Trophoblast cell (in vitro differentiated cells and primary cell): ENCODE data around the gene DPH1.

Experiments
- DNase-seq, 2 donors: peaks; one replicate each; pipeline ENCODE4 v3.0.0-alpha.2; 2016
- H2AFZ ChIP-seq: 2 replicates; pipeline ENCODE4 v1.6.1; 2013; ENCODE audit warnings: low read length, moderate library complexity, mild to moderate bottlenecking; ENCODE audit not compliant: insufficient read depth, poor library complexity
- H2AK5ac ChIP-seq: 2 replicates; pipeline ENCODE4 v1.6.1; 2013; ENCODE audit warnings: mild to moderate bottlenecking, low read length
- H2BK120ac ChIP-seq: 2 replicates; pipeline ENCODE4 v1.6.1; 2013; ENCODE audit warnings: low read length, mild to moderate bottlenecking, moderate library complexity; ENCODE audit not compliant: insufficient read depth, poor library complexity
- H2BK12ac ChIP-seq: 2 replicates; pipeline ENCODE4 v1.6.1; 2013; ENCODE audit warnings: mild to moderate bottlenecking, low read length, moderate library complexity
- H2BK5ac ChIP-seq: 2 replicates; pipeline ENCODE4 v1.6.1; 2013; ENCODE audit warnings: low read length, low read depth, moderate library complexity, mild to moderate bottlenecking; ENCODE audit not compliant: poor library complexity
- H3K14ac ChIP-seq: 2 replicates; pipeline ENCODE4 v1.6.1; 2013; ENCODE audit warnings: mild to moderate bottlenecking, low read length
- H3K18ac ChIP-seq: 2 replicates; pipeline ENCODE4 v1.6.1; 2013; ENCODE audit warnings: mild to moderate bottlenecking, low read length
- H3K23ac ChIP-seq: 2 replicates; pipeline ENCODE4 v1.6.1; 2013; ENCODE audit warnings: low read length
- H3K27ac ChIP-seq: 2 replicates; pipeline ENCODE4 v1.5.1; 2013; ENCODE audit warnings: low read depth, mild to moderate bottlenecking, inconsistent platforms, low read length, moderate library complexity
- H3K27me3 ChIP-seq: 2 replicates; pipeline ENCODE4 v1.6.1; 2013; ENCODE audit warnings: inconsistent platforms, mild to moderate bottlenecking, low read length, moderate library complexity; ENCODE audit not compliant: insufficient read depth
- H3K36me3 ChIP-seq, 2 experiments: 1 replicate in 1 of 2; 2 replicates in 1 of 2; pipeline ENCODE4 v1.6.1; 2013; ENCODE audit warnings: low read length in 2 of 2, mild to moderate bottlenecking in 2 of 2, moderate library complexity in 1 of 2; ENCODE audit not compliant: insufficient read depth in 2 of 2, control insufficient read depth in 1 of 2
- H3K4ac ChIP-seq: 2 replicates; pipeline ENCODE4 v1.6.1; 2013; ENCODE audit warnings: low read depth, mild to moderate bottlenecking, low read length, moderate library complexity
- H3K4me1 ChIP-seq, 2 experiments: 1 replicate in 1 of 2; 2 replicates in 1 of 2; pipeline ENCODE4 v1.6.1; 2013; ENCODE audit warnings: low read length in 2 of 2, mild to moderate bottlenecking in 2 of 2, moderate library complexity in 1 of 2; ENCODE audit not compliant: insufficient read depth in 2 of 2, control insufficient read depth in 1 of 2
- H3K4me2 ChIP-seq: 2 replicates; pipeline ENCODE4 v1.6.1; 2013; ENCODE audit warnings: inconsistent platforms, mild to moderate bottlenecking, low read length, moderate library complexity
- H3K4me3 ChIP-seq: 2 replicates; pipeline ENCODE4 v1.5.1; 2013; ENCODE audit warnings: mild to moderate bottlenecking, low read depth, low read length, inconsistent platforms
- H3K79me1 ChIP-seq: one replicate; pipeline ENCODE4 v1.6.1; 2013; ENCODE audit warnings: low read length
- H3K79me2 ChIP-seq: 2 replicates; pipeline ENCODE4 v1.6.1; 2013; ENCODE audit warnings: low read length, mild to moderate bottlenecking; ENCODE audit not compliant: control insufficient read depth, insufficient read depth, poor library complexity
- H3K9ac ChIP-seq: 2 replicates; pipeline ENCODE4 v1.6.1; 2013; ENCODE audit warnings: mild to moderate bottlenecking, low read length
- H3K9me3 ChIP-seq: 2 replicates; pipeline ENCODE4 v1.6.1; 2013; ENCODE audit warnings: low read depth, mild to moderate bottlenecking, control low read depth, inconsistent platforms, low read length; ENCODE audit not compliant: insufficient read depth
- H4K12ac ChIP-seq: 2 replicates; pipeline ENCODE4 v1.6.1; 2013; ENCODE audit warnings: low read depth, mild to moderate bottlenecking, low read length, moderate library complexity
- H4K8ac ChIP-seq: 2 replicates; pipeline ENCODE4 v1.6.1; 2013; ENCODE audit warnings: low read depth, mild to moderate bottlenecking, low read length, moderate library complexity
- H4K91ac ChIP-seq: one replicate; pipeline ENCODE4 v1.6.1; 2013; ENCODE audit warnings: low read depth, mild to moderate bottlenecking, low read length, moderate library complexity
- WGBS: extraction: QIAGEN DNeasy Blood & Tissue Kit; methylation state at CpG from one replicate; pipeline ENCODE4 v1.1.7; 2013; ENCODE audit warnings: missing lambda C conversion rate; ENCODE audit not compliant: insufficient read length, insufficient coverage; ENCODE audit errors: extremely low coverage; 5-methylcytosine and 5-hydroxymethylcytosine counted together

The DPH1 gene

GRCh38 chr17:2071455-2072281 lies 41.7 kb downstream of the DPH1 start:
- H3K4me3 ChIP-seq, result no peak overlapping the region
- no peak overlapping the region for H3K9ac ChIP-seq
- H2AFZ ChIP-seq, result no peak overlapping the region
- H3K27ac ChIP-seq, result no peak overlapping the region
- H4K91ac ChIP-seq, result no peak overlapping the region
- H3K23ac ChIP-seq, result no peak overlapping the region
- no peak overlapping the region for H2BK120ac ChIP-seq
- H2BK12ac ChIP-seq, result peak overlapping the region; percentile 47
- H3K4me2 ChIP-seq, result no peak overlapping the region
- H3K27me3 ChIP-seq, result no peaks in the 10 kb centered on the region
- peak; percentile 46 to 58 for DNase-seq
- no peaks in the 10 kb centered on the region for H3K9me3 ChIP-seq
- H3K4me1 ChIP-seq, result peaks cover 41 to 47% of the 10 kb centered on the region in 2 experiments
- H4K12ac ChIP-seq, result no peak overlapping the region
- H4K8ac ChIP-seq, result peak overlapping the region; percentile 24
- no peak overlapping the region for H3K18ac ChIP-seq
- peaks cover 28% of the 10 kb centered on the region for H3K79me1 ChIP-seq
- no peak overlapping the region for H3K14ac ChIP-seq
- H3K36me3 ChIP-seq, result peaks cover 4 to 18% of the 10 kb centered on the region in 2 experiments
- WGBS, result no CpG with 5 or more reads among the region's 31 CpGs
- no peak overlapping the region for H2AK5ac ChIP-seq
- H3K79me2 ChIP-seq, result peaks cover 7% of the 10 kb centered on the region
- no peak overlapping the region for H3K4ac ChIP-seq
- H2BK5ac ChIP-seq, result no peak overlapping the region

- WGBS, result no CpG with 5 or more reads among the region's 10 CpGs
Observed at GRCh38 chr17:2074919-2075318, 45.0 kb downstream of the DPH1 start.

GRCh38 chr17:2075336-2076086 lies 45.6 kb downstream of the DPH1 start:
- Histone ChIP-seq H4K91ac (peak overlapping the region; percentile 74), H3K4me2 (no peak overlapping the region), H3K9ac (no peak overlapping the region), H4K12ac (no peak overlapping the region), H3K27me3 (no peaks in the 10 kb centered on the region), H3K23ac (no peak overlapping the region), H3K27ac (peak overlapping the region; percentile 65), H3K4ac (no peak overlapping the region), H2AK5ac (peak overlapping the region; percentile 34), H3K79me1 (peaks cover 19% of the 10 kb centered on the region), H3K36me3 (peaks cover 1 to 11% of the 10 kb centered on the region in 2 experiments), H4K8ac (peak overlapping the region; percentile 18), H2AFZ (no peak overlapping the region), H3K18ac (peak overlapping the region; percentile 35), H2BK5ac (peak overlapping the region; percentile 11), H2BK120ac (peak overlapping the region; percentile 49), H3K79me2 (no peaks in the 10 kb centered on the region), H3K4me3 (no peak overlapping the region), H3K14ac (peak overlapping the region; percentile 35), H3K9me3 (no peaks in the 10 kb centered on the region), H3K4me1 (peaks cover 32 to 36% of the 10 kb centered on the region in 2 experiments), H2BK12ac (peak overlapping the region; percentile 19)
- peak in 1 of 2 donors; percentile 15 for DNase-seq
- WGBS, result no CpG with 5 or more reads among the region's 13 CpGs

More at GRCh38 chr17:2074919-2075318, 45.0 kb downstream of the DPH1 start:
- H3K4ac ChIP-seq, result peak overlapping the region; percentile 32
- peaks cover 19% of the 10 kb centered on the region for H3K79me1 ChIP-seq
- H3K27me3 ChIP-seq, result no peaks in the 10 kb centered on the region
- no peak for DNase-seq
- no peak overlapping the region for H3K4me2 ChIP-seq
- H3K36me3 ChIP-seq, result peaks cover 1 to 11% of the 10 kb centered on the region in 2 experiments
- peak overlapping the region; percentile 47 for H2BK12ac ChIP-seq
- peak overlapping the region; percentile 41 for H2BK120ac ChIP-seq
- H3K9me3 ChIP-seq, result no peaks in the 10 kb centered on the region
- H3K23ac ChIP-seq, result no peak overlapping the region
- H3K18ac ChIP-seq, result peak overlapping the region; percentile 68
- H3K4me1 ChIP-seq, result peaks cover 32 to 36% of the 10 kb centered on the region in 2 experiments
- H4K12ac ChIP-seq, result no peak overlapping the region
- no peak overlapping the region for H2AFZ ChIP-seq
- no peak overlapping the region for H3K9ac ChIP-seq
- H3K27ac ChIP-seq, result peak overlapping the region; percentile 22
- peak overlapping the region; percentile 45 for H2BK5ac ChIP-seq
- H4K91ac ChIP-seq, result peak overlapping the region; percentile 86
- no peak overlapping the region for H3K4me3 ChIP-seq
- H3K79me2 ChIP-seq, result no peaks in the 10 kb centered on the region
- H3K14ac ChIP-seq, result peak overlapping the region; percentile 58
- peak overlapping the region; percentile 77 for H2AK5ac ChIP-seq
- H4K8ac ChIP-seq, result no peak overlapping the region

DNA sequence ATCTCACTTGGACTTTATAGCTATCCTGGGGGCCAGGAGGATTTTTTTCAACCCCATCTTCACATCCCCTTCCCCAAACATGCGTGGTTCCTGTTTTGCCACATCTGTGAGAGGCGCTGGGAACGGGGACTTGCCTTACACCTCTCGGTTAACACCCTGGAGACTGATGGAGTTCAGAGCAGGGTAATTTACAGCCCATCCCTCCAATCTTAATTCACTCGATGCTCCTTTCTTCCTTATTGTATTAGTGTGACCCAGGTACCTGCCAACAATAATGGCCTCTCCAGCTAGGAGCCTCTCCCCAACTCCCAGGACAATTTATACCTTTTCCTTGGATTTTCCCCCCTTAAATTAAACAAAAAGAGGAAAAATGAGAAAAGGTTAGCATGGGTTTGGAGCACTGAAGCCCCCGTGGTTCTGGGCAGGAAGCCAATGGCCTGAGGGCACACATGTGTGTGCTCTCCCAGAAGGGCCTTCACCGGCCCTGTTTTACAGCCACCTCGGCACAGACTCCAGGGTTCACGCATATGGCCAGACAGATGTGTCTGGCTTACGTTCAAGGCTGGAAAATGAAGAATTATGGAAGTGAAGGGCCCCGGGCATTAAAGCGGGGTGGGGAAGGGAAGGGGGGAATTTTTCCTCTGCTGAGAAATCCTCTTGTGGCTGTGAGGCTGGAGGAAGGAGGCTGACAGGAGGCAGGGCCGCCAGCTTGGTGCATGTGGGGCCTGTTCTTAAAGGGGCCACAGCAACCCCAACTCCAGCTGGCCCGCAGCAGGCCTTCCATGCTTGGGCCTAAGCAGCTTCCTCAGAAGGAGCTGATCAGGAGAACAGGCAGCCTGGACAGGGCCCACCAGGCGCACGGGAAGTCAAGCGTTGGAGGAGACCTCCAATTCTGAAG lies 46.4 kb downstream of the DPH1 start:
- no peaks in the 10 kb centered on the region for H3K79me2 ChIP-seq

More for the DNA sequence above, 46.4 kb downstream of the DPH1 start:
- Histone ChIP-seq H2BK12ac (peak overlapping the region; percentile 19), H3K27me3 (no peaks in the 10 kb centered on the region), H3K4ac (no peak overlapping the region), H3K4me2 (no peak overlapping the region), H4K8ac (peak overlapping the region; percentile 18), H2AFZ (no peak overlapping the region), H3K27ac (peak overlapping the region; percentile 65), H3K4me3 (no peak overlapping the region), H3K23ac (no peak overlapping the region), H3K9ac (no peak overlapping the region), H3K18ac (peak overlapping the region; percentile 35), H2AK5ac (peak overlapping the region; percentile 34), H3K79me1 (peaks cover 19% of the 10 kb centered on the region), H3K14ac (peak overlapping the region; percentile 35), H3K9me3 (no peaks in the 10 kb centered on the region), H3K4me1 (peaks cover 28 to 35% of the 10 kb centered on the region in 2 experiments), H4K12ac (no peak overlapping the region), H2BK120ac (peak overlapping the region; percentile 49), H2BK5ac (peak overlapping the region; percentile 51), H4K91ac (peak overlapping the region; percentile 74), H3K36me3 (peaks cover 6 to 10% of the 10 kb centered on the region in 2 experiments)
- no CpG with 5 or more reads among the region's 17 CpGs for WGBS
- no peak for DNase-seq
